Measurements from ENCODE around the gene TEX48.

TEX48 gene

DNA sequence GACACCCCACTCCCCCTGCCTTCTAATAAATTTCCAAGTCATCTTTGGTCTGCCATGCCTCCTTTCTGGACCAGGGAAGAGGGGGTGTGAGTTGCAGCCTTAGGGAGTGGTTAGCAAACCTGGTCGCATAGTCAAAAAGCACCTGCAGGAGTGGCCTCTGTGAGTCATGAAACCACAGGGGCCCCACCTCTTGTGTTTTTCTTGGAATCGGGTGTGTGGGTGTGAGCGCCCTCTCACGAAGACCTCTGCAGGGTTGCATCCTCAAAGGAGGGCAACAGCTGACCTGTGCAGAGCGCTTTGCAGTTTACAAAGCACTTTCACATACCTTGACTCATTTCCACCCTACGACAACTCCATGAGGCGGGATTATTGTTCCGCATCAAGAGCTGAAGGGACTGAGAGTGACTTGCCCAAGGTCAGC lies 36.8 kb upstream of the TEX48 start:
- DNase-seq (ENCODE audit: low read depth) = no peak
- H3K4me3 ChIP-seq (ENCODE audit: low read depth, low read length) = no peak overlapping the region
- TF ChIP-seq, protein P1, sequence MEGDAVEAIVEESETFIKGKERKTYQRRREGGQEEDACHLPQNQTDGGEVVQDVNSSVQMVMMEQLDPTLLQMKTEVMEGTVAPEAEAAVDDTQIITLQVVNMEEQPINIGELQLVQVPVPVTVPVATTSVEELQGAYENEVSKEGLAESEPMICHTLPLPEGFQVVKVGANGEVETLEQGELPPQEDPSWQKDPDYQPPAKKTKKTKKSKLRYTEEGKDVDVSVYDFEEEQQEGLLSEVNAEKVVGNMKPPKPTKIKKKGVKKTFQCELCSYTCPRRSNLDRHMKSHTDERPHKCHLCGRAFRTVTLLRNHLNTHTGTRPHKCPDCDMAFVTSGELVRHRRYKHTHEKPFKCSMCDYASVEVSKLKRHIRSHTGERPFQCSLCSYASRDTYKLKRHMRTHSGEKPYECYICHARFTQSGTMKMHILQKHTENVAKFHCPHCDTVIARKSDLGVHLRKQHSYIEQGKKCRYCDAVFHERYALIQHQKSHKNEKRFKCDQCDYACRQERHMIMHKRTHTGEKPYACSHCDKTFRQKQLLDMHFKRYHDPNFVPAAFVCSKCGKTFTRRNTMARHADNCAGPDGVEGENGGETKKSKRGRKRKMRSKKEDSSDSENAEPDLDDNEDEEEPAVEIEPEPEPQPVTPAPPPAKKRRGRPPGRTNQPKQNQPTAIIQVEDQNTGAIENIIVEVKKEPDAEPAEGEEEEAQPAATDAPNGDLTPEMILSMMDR (IDR thresholded peaks at IDR 0.05; ENCODE audit: low read depth, low read length) = no peak
- TF ChIP-seq, protein P2, sequence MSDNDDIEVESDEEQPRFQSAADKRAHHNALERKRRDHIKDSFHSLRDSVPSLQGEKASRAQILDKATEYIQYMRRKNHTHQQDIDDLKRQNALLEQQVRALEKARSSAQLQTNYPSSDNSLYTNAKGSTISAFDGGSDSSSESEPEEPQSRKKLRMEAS (IDR thresholded peaks at IDR 0.05; ENCODE audit: low read depth, low read length) = no peak
- TF ChIP-seq POLR2A (IDR thresholded peaks at IDR 0.05; ENCODE audit: extremely low read depth, insufficient read length) (no peak), MYC (IDR thresholded peaks at IDR 0.05; ENCODE audit: low read depth, low read length) (no peak)

DNA sequence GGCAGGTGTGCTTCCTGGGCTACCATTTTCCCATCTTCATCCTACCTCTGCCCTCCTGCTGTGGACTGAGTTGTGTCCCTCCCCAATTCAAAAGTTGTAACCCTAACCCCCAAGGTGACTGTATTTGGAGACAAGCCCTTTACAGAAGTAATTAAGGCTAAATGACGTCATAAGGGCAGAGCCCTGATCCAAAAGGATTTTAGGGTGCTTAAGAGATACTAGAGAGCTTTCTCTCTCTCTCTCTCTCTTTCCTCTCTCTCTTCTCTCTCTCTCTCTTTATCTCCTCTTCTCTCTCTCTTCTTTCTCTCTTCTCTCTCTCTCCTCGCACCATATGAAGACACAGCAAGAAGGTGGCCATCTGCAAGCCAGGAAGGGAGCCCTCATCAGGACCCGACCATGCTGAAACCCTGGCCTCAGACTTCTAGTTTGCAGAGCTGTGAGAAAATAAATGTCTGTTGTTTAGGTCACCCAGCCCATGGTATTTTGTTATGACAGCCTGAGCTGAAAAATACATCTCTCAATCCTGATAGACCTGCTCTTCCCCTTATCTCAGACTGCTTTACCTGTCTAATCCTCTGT lies 36.0 kb upstream of the TEX48 start:
- TF ChIP-seq MYC (IDR thresholded peaks at IDR 0.05; ENCODE audit: low read depth, low read length) (no peak), POLR2A (IDR thresholded peaks at IDR 0.05; ENCODE audit: extremely low read depth, insufficient read length) (no peak)
- TF ChIP-seq, protein P1 (IDR thresholded peaks at IDR 0.05; ENCODE audit: low read depth, low read length) = no peak
- TF ChIP-seq, protein P2 (IDR thresholded peaks at IDR 0.05; ENCODE audit: low read depth, low read length) = no peak
- no peak for DNase-seq (ENCODE audit: low read depth)
- no peak overlapping the region for H3K4me3 ChIP-seq (ENCODE audit: low read depth, low read length)

DNA sequence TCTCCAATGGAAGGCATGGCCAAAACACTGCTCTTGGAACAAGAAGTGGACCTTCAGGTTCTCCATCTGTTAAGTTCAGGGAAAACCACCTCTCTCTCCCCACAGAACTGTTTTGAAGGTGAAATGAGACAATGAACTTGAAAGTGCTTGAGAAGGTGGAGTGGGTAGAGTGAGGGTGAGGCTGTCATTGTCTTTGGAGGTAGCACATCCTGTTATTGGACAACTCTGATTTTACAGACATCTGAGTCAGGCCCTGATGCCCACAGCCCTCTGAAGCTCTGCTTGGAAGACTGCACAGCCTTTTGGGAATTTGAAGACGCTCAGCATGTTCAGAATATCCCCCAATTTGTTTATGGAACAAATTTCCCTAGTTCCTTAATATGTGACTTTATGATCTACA lies 27.6 kb upstream of the TEX48 start:
- no peak overlapping the region for H3K4me3 ChIP-seq (ENCODE audit: low read depth, low read length)
- TF ChIP-seq, protein P2 (IDR thresholded peaks at IDR 0.05; ENCODE audit: low read depth, low read length) = no peak
- TF ChIP-seq MYC (IDR thresholded peaks at IDR 0.05; ENCODE audit: low read depth, low read length) = no peak
- TF ChIP-seq POLR2A (IDR thresholded peaks at IDR 0.05; ENCODE audit: extremely low read depth, insufficient read length) = no peak
- TF ChIP-seq, protein P1 (IDR thresholded peaks at IDR 0.05; ENCODE audit: low read depth, low read length) = no peak
- no peak for DNase-seq (ENCODE audit: low read depth)

DNA sequence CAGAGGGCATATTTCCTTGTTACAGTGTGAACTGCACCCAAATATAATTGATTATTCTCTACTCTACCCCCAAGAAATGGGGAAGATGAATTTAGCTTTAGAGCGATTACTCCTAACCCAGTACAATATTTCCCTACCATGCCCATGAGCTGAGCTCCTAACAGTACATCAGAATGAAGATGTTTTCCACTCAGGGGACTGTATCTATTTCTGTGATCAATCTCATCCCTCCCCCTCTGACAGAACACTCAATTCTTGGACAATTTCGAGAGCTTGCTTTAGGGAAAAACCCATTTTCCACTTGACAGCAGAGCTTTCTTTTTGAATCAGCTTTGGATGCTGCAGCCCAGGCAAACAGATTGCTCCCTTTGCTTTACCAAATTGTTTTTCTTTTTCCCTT lies 24.7 kb upstream of the TEX48 start:
- DNase-seq (ENCODE audit: low read depth) = no peak
- H3K4me3 ChIP-seq (ENCODE audit: low read depth, low read length) = no peak overlapping the region
- TF ChIP-seq, protein P2 (IDR thresholded peaks at IDR 0.05; ENCODE audit: low read depth, low read length) = no peak
- TF ChIP-seq, protein P1 (IDR thresholded peaks at IDR 0.05; ENCODE audit: low read depth, low read length) = no peak
- TF ChIP-seq MYC (IDR thresholded peaks at IDR 0.05; ENCODE audit: low read depth, low read length) (no peak), POLR2A (IDR thresholded peaks at IDR 0.05; ENCODE audit: extremely low read depth, insufficient read length) (no peak)

DNA sequence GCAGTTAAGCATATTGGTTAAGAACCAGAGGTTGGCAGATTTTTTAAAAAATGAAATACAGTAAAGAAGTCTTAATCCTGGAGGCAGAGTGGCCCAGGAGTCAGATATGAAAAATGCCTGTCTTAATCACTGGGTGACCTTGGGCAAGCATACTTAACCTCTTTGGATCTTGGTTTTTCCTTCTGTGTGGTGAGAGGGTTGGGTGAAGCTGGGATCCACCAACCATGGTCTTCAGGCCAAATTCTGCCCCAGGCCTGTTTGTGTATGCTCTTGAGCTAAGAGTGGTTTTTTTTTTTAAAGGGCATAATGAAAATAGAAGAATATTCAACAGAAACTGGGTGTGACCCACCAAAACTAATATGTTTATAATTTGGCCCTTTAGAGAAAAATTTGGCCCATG lies 20.0 kb upstream of the TEX48 start:
- TF ChIP-seq, protein P1 (IDR thresholded peaks at IDR 0.05; ENCODE audit: low read depth, low read length) = no peak
- TF ChIP-seq, protein P2 (IDR thresholded peaks at IDR 0.05; ENCODE audit: low read depth, low read length) = no peak
- TF ChIP-seq MYC (IDR thresholded peaks at IDR 0.05; ENCODE audit: low read depth, low read length) (no peak), POLR2A (IDR thresholded peaks at IDR 0.05; ENCODE audit: extremely low read depth, insufficient read length) (no peak)
- no peak for DNase-seq (ENCODE audit: low read depth)
- H3K4me3 ChIP-seq (ENCODE audit: low read depth, low read length) = no peak overlapping the region

Data from NB4 (cell line).